Small intestine (tissue), 7 donors: ENCODE measurements around the gene GRM2. TPM values are rescaled to one million over a fixed set of nuclear protein-coding genes. Genes with fewer than 3 reads are reported as not detected.

Source experiments
- DNase-seq, 2 donors: peaks; one replicate each; pipeline versions ENCODE4 v3.0.0 to v3.0.0-alpha.2; 2013
- FAIRE-seq: peaks from 2 replicates; lab custom pipeline; 2012; peaks lifted over from hg19 to GRCh38; lab: Jason Lieb, UNC
- H3K27ac ChIP-seq, 3 donors: one replicate each; pipeline ENCODE4 v1.5.1; 2013; ENCODE audit warnings: low read length in 2 of 3, mild to moderate bottlenecking in 2 of 3, control low read depth in 1 of 3, inconsistent platforms in 1 of 3, low read depth in 1 of 3, moderate library complexity in 1 of 3
- H3K27me3 ChIP-seq, 3 donors: one replicate each; pipeline ENCODE4 v1.6.1; 2013; ENCODE audit warnings: low read length in 3 of 3, inconsistent platforms in 1 of 3; ENCODE audit not compliant: control insufficient read depth in 3 of 3, insufficient read depth in 3 of 3
- H3K36me3 ChIP-seq, 3 donors: one replicate each; pipeline ENCODE4 v1.6.1; 2013; ENCODE audit warnings: low read length in 3 of 3, inconsistent platforms in 1 of 3, low read depth in 1 of 3, mild to moderate bottlenecking in 1 of 3, moderate library complexity in 1 of 3; ENCODE audit not compliant: control insufficient read depth in 3 of 3, insufficient read depth in 2 of 3
- H3K4me1 ChIP-seq, 3 donors: one replicate each; pipeline ENCODE4 v1.6.1; 2013; ENCODE audit warnings: low read length in 2 of 3, inconsistent platforms in 1 of 3, low read depth in 1 of 3, mild to moderate bottlenecking in 1 of 3, moderate library complexity in 1 of 3; ENCODE audit not compliant: control insufficient read depth in 3 of 3, insufficient read depth in 2 of 3
- H3K4me3 ChIP-seq, 3 donors: one replicate each; pipeline ENCODE4 v1.5.1; 2013; ENCODE audit warnings: low read length in 3 of 3, control low read depth in 1 of 3, inconsistent platforms in 1 of 3, low read depth in 1 of 3, mild to moderate bottlenecking in 1 of 3, moderate library complexity in 1 of 3
- H3K9me3 ChIP-seq, 2 donors: one replicate each; pipeline ENCODE4 v1.6.1; 2013; ENCODE audit warnings: low read depth in 1 of 2, low read length in 1 of 2; ENCODE audit not compliant: control insufficient read depth in 2 of 2, insufficient read depth in 1 of 2
- WGBS, 3 donors: extraction: QIAGEN DNeasy Blood & Tissue Kit; methylation state at CpG; one replicate each; pipeline ENCODE4 v1.1.7; 2013; 5-methylcytosine and 5-hydroxymethylcytosine counted together
- polyA plus RNA-seq, 4 donors: library from polyadenylated mRNA; stranded (reverse) in 3 of 4; unstranded in 1 of 4; fragments of 200-250 nt in 3 of 4; fragments of 120-200 nt in 1 of 4; gene quantifications; one replicate each; pipeline versions ENCODE4 v1.2.1 to v1.2.3, GENCODE V29; 2013
- donor health status: healthy with polysubstance abuse.
- donor health status: control.
- donor health status: control.
- donor health status: Bipolar disorder and iron deficiency.
- donor health status: healthy.

The GRM2 gene
- polyA plus RNA-seq, 4 donors, result 0.07 to 0.18 TPM; not detected in 2

- Histone ChIP-seq H3K4me1 (no peaks in the 10 kb centered on the region), H3K4me3 (no peak overlapping the region), H3K27ac (no peak overlapping the region), H3K9me3 (no peaks in the 10 kb centered on the region), H3K27me3 (no peaks in the 10 kb centered on the region), H3K36me3 (peaks cover 2 to 90% (median 9%) of the 10 kb centered on the region in 3 donors)
- WGBS, 3 donors, result 88 to 89% (median 89%) methylated on average over 4 to 8 of the region's 8 CpGs
- FAIRE-seq, result no peak
- no peak for DNase-seq
These were observed 13.9 kb upstream of the GRM2 start for GRCh38 chr3:51692980-51693395.

GRCh38 chr3:51696954-51697353 is 9.9 kb upstream of the GRM2 start:
- Histone ChIP-seq H3K36me3 (peaks cover 0 to 90% (median 11%) of the 10 kb centered on the region in 3 donors), H3K27ac (no peak overlapping the region), H3K9me3 (no peaks in the 10 kb centered on the region), H3K4me1 (no peaks in the 10 kb centered on the region), H3K4me3 (no peak overlapping the region), H3K27me3 (no peaks in the 10 kb centered on the region)
- FAIRE-seq, result no peak
- DNase-seq, result no peak
- 92 to 95% (median 92%) methylated on average over 9 to 10 of the region's 10 CpGs for WGBS, 3 donors

- Histone ChIP-seq H3K4me1 (no peaks in the 10 kb centered on the region), H3K27me3 (no peaks in the 10 kb centered on the region), H3K36me3 (peaks cover 0 to 90% (median 11%) of the 10 kb centered on the region in 3 donors), H3K9me3 (no peaks in the 10 kb centered on the region), H3K27ac (no peak overlapping the region), H3K4me3 (no peak overlapping the region)
- no peak for DNase-seq
- FAIRE-seq, result no peak
- WGBS, 3 donors, result 94 to 96% (median 94%) methylated on average over 6 of the region's 6 CpGs
These were observed 8.7 kb upstream of the GRM2 start for GRCh38 chr3:51698209-51698608.

- H3K4me1 ChIP-seq, result no peaks in the 10 kb centered on the region
- no peaks in the 10 kb centered on the region for H3K27me3 ChIP-seq
- no peak overlapping the region for H3K27ac ChIP-seq
- H3K4me3 ChIP-seq, result no peak overlapping the region
- H3K9me3 ChIP-seq, result no peaks in the 10 kb centered on the region
- DNase-seq (no peak), FAIRE-seq (no peak)
- H3K36me3 ChIP-seq, result peaks cover 0 to 90% (median 11%) of the 10 kb centered on the region in 3 donors
- 95 to 100% (median 96%) methylated on average over 2 of the region's 2 CpGs for WGBS, 3 donors
These were observed 6.5 kb upstream of the GRM2 start for GRCh38 chr3:51700403-51700802.

GRCh38 chr3:51702156-51702555 is 4.7 kb upstream of the GRM2 start:
- 95 to 100% (median 96%) methylated on average over 2 of the region's 2 CpGs for WGBS, 3 donors

GRCh38 chr3:51703068-51703760 is 3.7 kb upstream of the GRM2 start:
- Histone ChIP-seq H3K4me1 (peaks cover 0 to 8% (median 0%) of the 10 kb centered on the region in 3 donors), H3K4me3 (no peak overlapping the region), H3K27me3 (peaks cover 0 to 12% (median 0%) of the 10 kb centered on the region in 3 donors), H3K27ac (no peak overlapping the region), H3K9me3 (no peaks in the 10 kb centered on the region), H3K36me3 (peaks cover 0 to 64% (median 7%) of the 10 kb centered on the region in 3 donors)
- DNase-seq (no peak), FAIRE-seq (no peak)
- WGBS, 3 donors, result 58 to 69% (median 64%) methylated on average over 6 of the region's 6 CpGs

More at GRCh38 chr3:51702156-51702555, 4.7 kb upstream of the GRM2 start:
- peaks cover 0 to 2% (median 0%) of the 10 kb centered on the region in 3 donors for H3K27me3 ChIP-seq
- no peak for DNase-seq
- no peak for FAIRE-seq
- H3K9me3 ChIP-seq, result no peaks in the 10 kb centered on the region
- peaks cover 0 to 75% (median 11%) of the 10 kb centered on the region in 3 donors for H3K36me3 ChIP-seq
- peaks cover 0 to 2% (median 0%) of the 10 kb centered on the region in 3 donors for H3K4me1 ChIP-seq
- no peak overlapping the region for H3K27ac ChIP-seq
- H3K4me3 ChIP-seq, result no peak overlapping the region

GRCh38 chr3:51703761-51704510 is 2.9 kb upstream of the GRM2 start:
- H3K9me3 ChIP-seq, result no peaks in the 10 kb centered on the region
- no peak overlapping the region for H3K27ac ChIP-seq
- peaks cover 0 to 8% (median 0%) of the 10 kb centered on the region in 3 donors for H3K4me1 ChIP-seq
- DNase-seq (no peak), FAIRE-seq (no peak)
- H3K27me3 ChIP-seq, result peaks cover 0 to 18% (median 0%) of the 10 kb centered on the region in 3 donors
- no peak overlapping the region for H3K4me3 ChIP-seq
- H3K36me3 ChIP-seq, result peaks cover 0 to 59% (median 3%) of the 10 kb centered on the region in 3 donors
- 76 to 86% (median 82%) methylated on average over 12 of the region's 12 CpGs for WGBS, 3 donors

- Histone ChIP-seq H3K4me1 (peaks cover 0 to 8% (median 0%) of the 10 kb centered on the region in 3 donors), H3K4me3 (no peak overlapping the region), H3K27ac (no peak overlapping the region), H3K9me3 (no peaks in the 10 kb centered on the region), H3K27me3 (peaks cover 0 to 18% (median 0%) of the 10 kb centered on the region in 3 donors), H3K36me3 (peaks cover 0 to 53% (median 3%) of the 10 kb centered on the region in 3 donors)
- DNase-seq (no peak), FAIRE-seq (no peak)
- WGBS, 3 donors, result 82 to 89% (median 86%) methylated on average over 4 of the region's 4 CpGs
These were observed 2.3 kb upstream of the GRM2 start for GRCh38 chr3:51704511-51704950.
